Colon (tissue), 2 donors: ENCODE measurements around the gene PCGF1.

Experiments
- FAIRE-seq: peaks from 2 replicates; lab custom pipeline; 2012; peaks lifted over from hg19 to GRCh38; lab: Jason Lieb, UNC
- donor health status: control.
- donor health status: control.

The PCGF1 gene

DNA sequence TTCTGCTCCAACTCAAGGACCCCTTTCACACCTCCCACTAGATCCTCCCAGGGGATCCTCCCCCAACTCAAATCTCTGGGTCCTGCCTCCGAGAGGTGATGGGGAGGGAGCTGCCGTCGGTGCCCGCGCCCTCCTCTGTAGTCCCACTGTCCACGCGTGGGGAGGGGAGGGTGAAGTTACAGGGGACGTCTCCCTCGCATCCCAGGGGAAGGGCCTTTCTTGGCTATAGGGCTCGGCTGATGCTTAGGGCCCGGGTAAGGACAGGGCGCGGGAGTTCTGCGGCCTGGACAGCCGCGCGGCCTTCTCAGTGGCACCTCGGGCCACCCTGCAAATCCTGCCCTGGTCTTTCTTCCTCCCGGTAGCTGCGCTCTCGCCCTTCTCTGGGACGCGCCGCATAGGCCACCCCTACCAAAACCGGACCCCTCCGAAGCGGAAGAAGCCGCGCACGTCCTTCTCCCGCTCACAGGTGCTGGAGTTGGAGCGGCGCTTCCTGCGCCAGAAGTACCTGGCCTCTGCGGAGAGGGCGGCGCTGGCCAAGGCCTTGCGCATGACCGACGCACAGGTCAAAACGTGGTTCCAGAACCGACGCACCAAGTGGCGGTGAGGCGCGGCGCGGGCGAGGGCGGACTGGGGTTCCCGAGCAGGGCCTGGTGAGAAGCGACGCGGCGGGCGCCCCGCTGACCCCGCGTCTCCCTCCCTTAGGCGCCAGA lies 7.9 kb upstream of the PCGF1 start:
- no peak for FAIRE-seq

DNA sequence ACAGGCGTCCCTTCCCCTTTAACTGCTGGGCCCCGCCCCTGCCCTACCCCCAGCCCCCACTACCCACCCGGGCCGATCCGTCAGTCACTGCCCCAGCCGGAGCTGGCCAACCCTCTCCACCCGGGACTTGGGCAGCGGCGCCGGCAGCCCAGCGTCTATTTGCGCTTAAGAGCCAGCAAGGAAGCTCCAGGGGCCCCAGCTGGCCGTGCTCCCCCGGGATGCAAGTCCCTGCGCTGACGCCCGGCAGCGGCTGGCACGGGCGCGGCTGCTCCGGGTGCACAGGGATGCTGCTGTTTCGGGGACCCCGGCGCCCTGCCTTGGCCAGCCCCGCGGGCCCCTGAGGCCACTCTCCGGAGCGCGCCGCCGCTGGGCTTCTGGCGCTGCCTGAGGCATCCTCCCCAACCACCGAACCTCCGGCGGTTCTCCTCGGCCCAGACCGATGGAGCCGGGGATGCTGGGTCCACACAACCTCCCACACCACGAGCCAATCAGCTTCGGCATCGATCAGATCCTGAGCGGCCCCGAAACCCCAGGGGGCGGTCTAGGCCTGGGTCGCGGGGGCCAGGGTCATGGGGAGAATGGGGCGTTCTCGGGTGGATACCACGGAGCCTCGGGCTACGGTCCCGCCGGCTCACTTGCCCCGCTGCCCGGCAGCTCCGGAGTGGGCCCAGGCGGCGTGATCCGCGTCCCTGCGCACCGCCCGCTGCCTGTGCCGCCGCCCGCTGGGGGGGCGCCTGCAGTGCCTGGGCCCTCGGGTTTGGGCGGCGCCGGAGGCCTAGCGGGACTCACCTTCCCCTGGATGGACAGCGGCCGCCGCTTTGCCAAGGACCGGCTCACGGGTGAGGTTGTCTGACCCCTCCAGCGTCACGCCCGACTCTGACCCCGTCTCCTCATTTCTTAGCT lies 7.1 kb upstream of the PCGF1 start, which contains the start of gene TLX2:
TSS of gene TLX2 (plus strand) at position 83 of the 903 bp plus-strand sequence. CDS start at position 440, 357 bp downstream.
- no peak for FAIRE-seq

DNA sequence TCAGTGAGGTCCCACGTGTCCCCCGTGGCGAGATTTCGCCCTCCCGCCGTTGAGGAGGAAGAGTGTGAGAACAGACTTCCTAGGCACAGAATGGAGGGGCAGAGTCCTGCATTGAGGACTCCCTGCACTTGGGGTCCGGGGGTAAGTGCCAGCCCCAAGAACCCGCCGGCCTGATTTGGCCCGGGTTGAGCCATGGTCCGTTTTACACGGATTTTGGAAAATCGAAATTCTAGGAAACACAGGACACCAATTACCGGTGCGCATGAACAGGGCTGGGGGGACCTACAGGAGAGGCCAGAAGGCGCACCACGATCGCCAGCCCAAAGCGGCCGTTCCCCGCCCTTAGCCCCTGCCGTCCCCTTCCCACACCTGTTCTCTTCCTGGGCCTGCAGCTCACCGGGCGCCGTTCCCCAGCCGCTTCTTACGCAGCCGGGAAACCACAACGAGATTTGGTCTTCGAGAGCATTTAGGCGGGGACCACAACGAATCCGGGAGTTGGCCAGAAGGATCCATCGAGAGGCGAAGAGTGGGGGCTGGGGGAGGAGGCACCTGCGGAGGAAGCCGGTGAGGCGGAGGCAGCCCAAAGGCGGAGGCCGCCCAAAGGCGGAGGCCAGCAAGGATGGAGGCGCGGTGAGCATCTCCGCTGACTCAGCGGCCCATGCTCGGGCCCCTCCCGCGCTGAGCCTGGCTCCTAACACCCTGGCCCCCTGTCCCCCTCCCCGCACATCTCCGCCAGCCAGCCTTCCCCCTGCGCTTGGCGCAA lies 6.3 kb upstream of the PCGF1 start:
- FAIRE-seq = no peak

- FAIRE-seq = no peak
Measured at GRCh38 chr2:74512744-74513604, 5.5 kb upstream of the PCGF1 start.

GRCh38 chr2:74511104-74511989 lies 3.9 kb upstream of the PCGF1 start:
- FAIRE-seq = no peak

- FAIRE-seq = no peak
Measured at GRCh38 chr2:74510272-74510671, 2.8 kb upstream of the PCGF1 start.

GRCh38 chr2:74507926-74508520 lies 528 bp upstream of the PCGF1 start:
- FAIRE-seq = no peak

- FAIRE-seq = no peak
Measured at GRCh38 chr2:74505448-74506246, 1.8 kb downstream of the PCGF1 start.

- FAIRE-seq = no peak
Measured at GRCh38 chr2:74504591-74504990, 2.9 kb downstream of the PCGF1 start.

GRCh38 chr2:74503506-74504475 lies 3.7 kb downstream of the PCGF1 start:
- no peak for FAIRE-seq

DNA sequence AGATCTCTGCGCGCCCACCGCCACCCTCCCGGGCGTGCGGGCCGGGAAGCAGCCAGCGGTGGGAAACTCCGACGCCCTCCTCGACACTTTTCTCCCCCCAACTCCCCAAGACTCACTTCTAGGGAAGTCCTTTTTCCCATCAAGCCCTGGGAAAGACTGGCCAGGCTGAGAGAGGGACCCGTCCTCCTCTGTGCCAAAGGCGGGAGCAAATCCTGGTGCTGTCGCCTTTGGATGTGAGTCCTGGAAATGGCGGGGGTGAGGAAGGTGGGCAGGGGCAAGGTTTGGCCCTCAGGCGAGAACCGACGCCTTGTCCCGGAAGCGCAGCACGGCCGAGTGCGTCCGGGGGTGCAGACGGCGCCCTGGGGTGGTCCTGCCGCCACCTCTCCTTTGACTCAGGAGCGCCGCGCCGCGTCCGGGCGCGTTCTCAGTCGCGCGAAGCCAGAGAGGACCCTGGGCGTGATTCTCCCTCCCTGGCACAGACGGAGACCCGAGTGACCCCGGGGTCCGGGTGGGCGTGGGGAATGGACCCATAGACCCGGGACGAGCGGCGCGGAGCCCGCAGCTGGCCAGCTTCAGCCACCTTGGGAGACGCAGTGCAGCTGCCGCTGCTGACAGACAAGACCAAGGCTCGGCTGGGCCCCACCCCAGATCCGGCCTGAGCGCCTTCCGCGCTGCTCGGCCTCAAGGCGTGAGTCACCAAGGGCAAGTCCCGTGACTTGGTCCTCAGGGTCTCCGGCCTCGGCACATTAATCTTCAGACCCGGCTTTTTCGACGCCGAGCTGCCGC lies 4.6 kb downstream of the PCGF1 start:
- no peak for FAIRE-seq

DNA sequence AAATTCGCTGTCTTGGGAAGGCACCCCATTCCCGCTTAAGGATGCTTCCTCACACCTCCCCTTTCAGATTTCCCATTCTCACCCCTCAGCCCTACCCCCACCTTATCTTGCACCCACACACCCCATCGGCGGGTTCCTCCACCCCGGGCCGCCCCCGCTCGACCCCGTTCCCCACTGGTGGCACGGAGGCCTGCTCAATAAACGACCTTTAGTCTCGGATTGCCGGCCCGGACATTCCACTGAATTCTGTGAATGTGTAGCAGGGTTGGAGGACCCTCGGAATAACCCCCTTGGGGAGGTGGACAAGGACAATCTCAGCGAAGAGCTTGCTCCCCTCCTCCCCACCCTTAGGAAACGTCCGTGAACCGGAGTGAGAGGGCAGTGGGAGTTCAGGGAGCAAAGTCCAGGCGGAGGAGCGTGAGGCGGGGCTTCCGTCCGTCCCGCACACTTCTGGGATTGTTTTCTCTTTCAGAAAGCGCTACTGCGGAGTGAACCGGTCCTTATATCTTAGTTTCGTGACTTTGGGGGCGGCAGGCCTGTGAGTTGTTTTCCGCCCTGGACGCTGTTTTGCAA lies 5.3 kb downstream of the PCGF1 start:
- no peak for FAIRE-seq

- FAIRE-seq = no peak
Measured at GRCh38 chr2:74501335-74502071, 6.0 kb downstream of the PCGF1 start.

DNA sequence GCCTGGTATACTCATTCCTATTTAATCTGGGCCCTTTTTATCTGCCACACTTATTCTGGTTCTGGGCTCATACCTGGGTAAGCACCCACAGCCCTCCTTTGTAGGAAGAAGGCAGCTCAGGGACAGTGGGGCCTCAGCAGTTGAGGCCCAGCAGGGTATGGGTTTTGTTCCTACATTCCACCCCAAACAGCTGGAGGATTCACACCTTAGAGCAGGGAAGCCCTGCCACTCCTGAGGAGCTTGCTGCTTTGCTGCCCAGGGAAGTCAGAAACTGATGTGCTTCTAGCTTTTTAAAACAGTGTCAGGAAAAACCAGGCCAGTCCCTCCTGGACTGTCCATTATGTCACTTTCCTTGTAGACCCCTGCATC lies 6.9 kb downstream of the PCGF1 start:
- no peak for FAIRE-seq

DNA sequence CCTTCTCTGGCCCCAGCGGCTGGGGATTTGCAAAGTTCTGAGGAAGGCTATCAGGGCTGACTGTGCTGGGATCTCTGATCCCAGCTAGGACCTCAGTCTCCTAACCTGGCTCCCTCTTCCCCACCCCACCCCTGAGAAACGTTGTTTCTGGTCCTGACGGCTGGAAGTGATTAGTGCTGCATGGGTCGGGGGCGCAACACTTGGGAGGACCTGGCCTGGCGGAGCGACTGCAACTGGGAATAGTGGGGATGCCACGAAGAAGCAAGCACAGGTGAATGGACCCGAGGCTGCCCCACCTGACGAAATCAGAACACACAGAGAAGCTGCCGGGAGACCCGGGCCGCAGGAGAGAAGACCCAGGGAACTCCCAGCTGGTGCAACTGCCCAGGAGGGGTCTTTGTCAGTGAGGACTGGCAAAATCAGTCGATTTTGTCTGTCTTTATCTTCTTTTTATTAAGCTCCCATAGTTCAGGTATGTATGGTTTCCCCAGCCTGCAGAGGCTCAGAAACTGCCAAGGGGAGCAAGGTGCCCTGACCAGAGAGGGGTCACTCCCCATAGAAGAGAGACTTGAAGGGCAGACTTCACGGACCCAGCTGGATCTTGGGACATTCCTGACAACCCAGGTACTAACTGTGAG lies 7.4 kb downstream of the PCGF1 start:
- FAIRE-seq = no peak
